Measurements from ENCODE around the gene PHF1. TPM values are rescaled to one million over a fixed set of nuclear protein-coding genes. Genes with fewer than 3 reads are reported as not detected.
"Not testable (repeated sequence)": the region's sequence is repeated elsewhere in the genome, so short reads cannot be mapped to it uniquely, and the experiment has no call there.

PHF1 gene
- total RNA-seq, 3 donors from 2014 or later: 72.8 to 82.8 (median 77.3) TPM

DNA sequence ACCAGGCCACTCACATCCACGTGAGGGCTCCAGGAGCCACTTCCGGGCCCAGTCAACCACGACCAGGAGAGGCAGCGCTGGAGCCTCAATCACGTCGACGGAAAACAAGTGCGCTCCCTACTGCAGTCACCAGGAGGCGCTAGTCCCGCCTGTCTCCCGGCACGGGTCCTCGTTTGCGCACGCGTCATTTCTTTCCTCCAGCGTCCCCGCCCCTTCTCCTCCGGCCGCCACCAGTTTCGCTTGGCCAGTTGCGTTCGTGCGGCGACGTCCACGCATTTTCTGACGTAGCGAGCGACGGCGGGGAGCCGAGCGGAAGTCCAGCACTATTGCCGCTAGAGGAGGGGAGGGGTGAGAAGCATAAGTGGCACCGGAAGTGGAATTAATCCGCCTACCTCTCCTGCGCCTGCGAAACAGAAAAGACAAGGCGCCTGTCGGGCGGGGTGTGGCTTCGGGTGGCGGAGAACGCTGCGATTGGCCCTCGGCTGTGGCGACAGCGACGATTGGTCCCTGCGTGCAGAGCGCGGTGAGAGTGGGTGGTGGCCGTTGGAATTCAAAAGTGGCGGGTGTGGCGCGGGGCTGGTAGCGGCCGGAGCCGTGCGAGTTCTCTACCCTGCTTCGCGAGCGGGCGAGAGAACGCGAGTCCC lies 19.4 kb upstream of the PHF1 start, which contains the start of gene KIFC1:
Gene KIFC1 (plus strand): TSS at position 546 of the 644 bp plus-strand sequence. CDS start 163 bp downstream, outside the sequence.
- H3K27ac ChIP-seq: peak within 1 kb of the TSS; percentile 92 to 96
- no peaks in the 10 kb centered on the region for H3K36me3 ChIP-seq
- H3K4me1 ChIP-seq: peaks cover 4 to 5% of the 10 kb centered on the region in 2 donors
- peak; percentile 99 to 100 for DNase-seq (ENCODE audit: low spot score in 2 of 2)
- intact Hi-C loops (cut with DNase I; ENCODE audit: low total_unique reads): no loop called here
- H3K4me3 ChIP-seq: peak within 1 kb of the TSS; percentile 44 to 76 (median 57)
- TF ChIP-seq, protein P1, sequence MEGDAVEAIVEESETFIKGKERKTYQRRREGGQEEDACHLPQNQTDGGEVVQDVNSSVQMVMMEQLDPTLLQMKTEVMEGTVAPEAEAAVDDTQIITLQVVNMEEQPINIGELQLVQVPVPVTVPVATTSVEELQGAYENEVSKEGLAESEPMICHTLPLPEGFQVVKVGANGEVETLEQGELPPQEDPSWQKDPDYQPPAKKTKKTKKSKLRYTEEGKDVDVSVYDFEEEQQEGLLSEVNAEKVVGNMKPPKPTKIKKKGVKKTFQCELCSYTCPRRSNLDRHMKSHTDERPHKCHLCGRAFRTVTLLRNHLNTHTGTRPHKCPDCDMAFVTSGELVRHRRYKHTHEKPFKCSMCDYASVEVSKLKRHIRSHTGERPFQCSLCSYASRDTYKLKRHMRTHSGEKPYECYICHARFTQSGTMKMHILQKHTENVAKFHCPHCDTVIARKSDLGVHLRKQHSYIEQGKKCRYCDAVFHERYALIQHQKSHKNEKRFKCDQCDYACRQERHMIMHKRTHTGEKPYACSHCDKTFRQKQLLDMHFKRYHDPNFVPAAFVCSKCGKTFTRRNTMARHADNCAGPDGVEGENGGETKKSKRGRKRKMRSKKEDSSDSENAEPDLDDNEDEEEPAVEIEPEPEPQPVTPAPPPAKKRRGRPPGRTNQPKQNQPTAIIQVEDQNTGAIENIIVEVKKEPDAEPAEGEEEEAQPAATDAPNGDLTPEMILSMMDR (IDR thresholded peaks at IDR 0.05): peak; percentile 96 to 98 (median 97)
- TF ChIP-seq POLR2A (IDR thresholded peaks at IDR 0.05): no peak
- TF ChIP-seq POLR2AphosphoS5 (IDR thresholded peaks at IDR 0.05): peak; percentile 78 to 93 (median 79)
- no peaks in the 10 kb centered on the region for H3K27me3 ChIP-seq
- H3K9me3 ChIP-seq: no peaks in the 10 kb centered on the region

DNA sequence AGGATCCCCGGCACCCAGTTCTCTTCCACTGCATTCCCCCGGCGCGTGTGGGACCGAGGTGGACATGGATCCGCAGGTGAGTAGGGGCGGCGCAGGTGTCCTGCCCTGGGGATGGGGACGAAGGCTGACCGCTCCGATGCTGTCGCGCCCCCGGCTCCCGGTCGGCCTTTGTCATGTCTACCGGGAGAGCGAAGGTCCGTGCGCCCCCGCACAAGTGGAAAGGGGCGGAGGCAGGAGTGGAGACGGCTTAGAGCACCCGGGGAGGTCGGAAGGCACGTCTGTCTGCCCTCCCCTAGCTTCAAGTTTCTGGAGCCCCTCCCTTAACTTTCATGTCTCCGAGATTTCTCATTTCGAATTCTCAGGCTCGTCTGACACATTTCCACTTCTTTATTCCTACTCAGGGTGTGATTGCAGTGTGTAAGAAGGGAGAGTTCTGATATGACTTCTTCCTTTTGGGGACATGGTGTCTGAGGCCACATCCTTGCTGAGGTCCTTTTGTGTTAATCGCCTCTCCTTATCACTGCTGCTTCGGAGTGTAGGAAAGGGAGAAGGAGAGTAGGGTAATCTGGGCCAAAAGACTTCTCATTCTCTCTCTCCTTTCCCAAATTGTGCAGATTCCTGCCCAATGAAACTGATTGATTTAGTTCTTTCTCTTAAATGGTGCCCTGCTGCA lies 18.8 kb upstream of the PHF1 start:
- H3K4me3 ChIP-seq: peak overlapping the region; percentile 44 to 76 (median 57)
- TF ChIP-seq POLR2A (IDR thresholded peaks at IDR 0.05): no peak
- TF ChIP-seq, protein P1 (IDR thresholded peaks at IDR 0.05): no peak
- TF ChIP-seq POLR2AphosphoS5 (IDR thresholded peaks at IDR 0.05): no peak
- H3K36me3 ChIP-seq: no peaks in the 10 kb centered on the region
- intact Hi-C loops (cut with DNase I; ENCODE audit: low total_unique reads): no loop called here
- no peaks in the 10 kb centered on the region for H3K27me3 ChIP-seq
- H3K4me1 ChIP-seq: peaks cover 4 to 5% of the 10 kb centered on the region in 2 donors
- H3K27ac ChIP-seq: peak overlapping the region; percentile 92 to 96
- no peaks in the 10 kb centered on the region for H3K9me3 ChIP-seq
- no peak for DNase-seq (ENCODE audit: low spot score in 2 of 2)

DNA sequence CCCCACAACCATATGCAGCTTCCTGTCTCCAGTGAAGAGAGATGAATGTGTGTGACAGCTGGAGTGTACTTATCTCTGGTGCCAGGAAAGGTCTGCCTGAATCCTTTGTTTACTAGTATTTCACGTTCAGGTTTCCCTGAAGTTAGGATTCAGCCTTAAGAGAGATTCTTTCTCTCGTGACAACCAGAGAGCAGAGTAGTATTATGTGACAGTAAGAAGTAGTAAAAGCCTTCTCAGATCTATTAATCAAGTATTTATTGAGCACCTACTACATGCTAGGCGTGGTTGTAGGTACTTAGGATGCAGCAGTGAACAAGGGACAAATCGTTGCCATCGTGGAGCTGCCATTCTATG lies 18.2 kb upstream of the PHF1 start:
- intact Hi-C loops (cut with DNase I; ENCODE audit: low total_unique reads): no loop called here
- TF ChIP-seq, protein P1 (IDR thresholded peaks at IDR 0.05): no peak
- TF ChIP-seq POLR2A (IDR thresholded peaks at IDR 0.05): no peak
- no peak for DNase-seq (ENCODE audit: low spot score in 2 of 2)
- peaks cover 4 to 5% of the 10 kb centered on the region in 2 donors for H3K4me1 ChIP-seq
- peak overlapping the region in 1 of 2 donors; percentile 96 for H3K27ac ChIP-seq
- H3K4me3 ChIP-seq: no peak overlapping the region
- H3K9me3 ChIP-seq: no peaks in the 10 kb centered on the region
- H3K36me3 ChIP-seq: no peaks in the 10 kb centered on the region
- H3K27me3 ChIP-seq: no peaks in the 10 kb centered on the region

DNA sequence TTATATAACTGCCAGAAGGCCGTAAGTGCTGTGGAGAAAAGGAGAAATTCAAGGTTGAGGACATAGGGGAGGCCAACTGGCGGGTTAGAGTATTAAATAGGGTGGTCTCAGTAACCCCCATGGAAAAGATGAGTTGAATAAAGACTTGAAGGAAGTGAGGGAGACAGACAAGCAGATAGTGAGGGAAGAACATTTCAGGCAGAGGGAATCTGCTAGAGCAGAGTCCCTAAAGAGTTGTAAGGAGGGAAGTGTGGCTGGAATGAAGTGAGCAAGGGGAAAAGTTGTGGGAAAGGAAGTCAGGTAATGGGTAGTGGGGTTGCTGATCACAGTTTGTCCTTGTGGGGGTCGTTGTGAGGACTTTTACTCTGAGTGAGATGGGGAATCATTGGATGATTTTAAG lies 17.8 kb upstream of the PHF1 start:
- Histone ChIP-seq H3K4me3 (no peak overlapping the region), H3K4me1 (peaks cover 4 to 5% of the 10 kb centered on the region in 2 donors), H3K9me3 (no peaks in the 10 kb centered on the region), H3K36me3 (no peaks in the 10 kb centered on the region), H3K27ac (no peak overlapping the region), H3K27me3 (no peaks in the 10 kb centered on the region)
- intact Hi-C loops (cut with DNase I; ENCODE audit: low total_unique reads): no loop called here
- TF ChIP-seq POLR2AphosphoS5 (IDR thresholded peaks at IDR 0.05) (no peak), POLR2A (IDR thresholded peaks at IDR 0.05) (no peak)
- DNase-seq (ENCODE audit: low spot score in 2 of 2): no peak

DNA sequence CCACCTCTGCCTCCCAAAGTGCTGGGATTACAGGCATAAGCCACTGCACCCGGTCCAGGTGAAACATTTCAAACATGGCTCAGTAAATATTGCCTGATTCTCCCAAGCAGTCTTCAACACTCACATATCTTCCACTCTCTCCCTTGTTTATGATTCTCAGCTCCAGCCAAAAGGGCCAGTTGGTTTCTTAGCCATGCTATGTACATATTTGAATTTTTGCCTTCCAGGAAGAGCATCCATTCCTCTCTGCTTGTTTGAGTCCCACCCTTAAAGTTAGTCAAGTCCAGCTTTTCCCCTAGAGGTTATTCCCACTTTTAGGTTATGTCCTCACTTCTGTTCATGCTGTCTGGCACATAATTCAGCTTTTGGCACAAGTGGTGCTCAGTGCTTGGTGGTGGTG lies 13.3 kb upstream of the PHF1 start:
- H3K9me3 ChIP-seq: no peaks in the 10 kb centered on the region
- H3K36me3 ChIP-seq: no peaks in the 10 kb centered on the region
- H3K27ac ChIP-seq: no peak overlapping the region
- H3K4me1 ChIP-seq: no peaks in the 10 kb centered on the region
- no peak for TF ChIP-seq POLR2A (IDR thresholded peaks at IDR 0.05)
- no peak for TF ChIP-seq POLR2AphosphoS5 (IDR thresholded peaks at IDR 0.05)
- TF ChIP-seq, protein P1 (IDR thresholded peaks at IDR 0.05): no peak
- H3K27me3 ChIP-seq: no peaks in the 10 kb centered on the region
- intact Hi-C loops (cut with DNase I; ENCODE audit: low total_unique reads): no loop called here
- no peak overlapping the region for H3K4me3 ChIP-seq
- no peak for DNase-seq (ENCODE audit: low spot score in 2 of 2)

DNA sequence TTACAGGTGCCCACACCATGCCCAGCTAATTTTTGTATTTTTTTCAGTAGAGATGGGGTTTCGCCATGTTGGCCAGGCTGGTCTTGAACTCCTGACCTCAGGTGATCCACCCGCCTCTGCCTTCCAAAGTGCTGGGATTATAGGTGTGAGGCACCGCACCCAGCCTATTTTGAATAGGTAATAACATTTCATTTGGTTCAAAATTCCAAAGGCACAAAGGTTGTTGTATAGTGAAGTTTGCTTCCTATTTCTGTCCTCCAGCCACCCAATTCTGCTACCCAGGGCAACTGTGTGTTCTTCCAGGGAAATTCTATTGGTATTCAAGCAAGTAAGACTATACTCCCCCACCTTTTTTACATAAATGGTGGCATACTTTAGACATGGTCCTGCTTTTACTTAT lies 12.2 kb upstream of the PHF1 start:
- intact Hi-C loops (cut with DNase I; ENCODE audit: low total_unique reads); H3K36me3 ChIP-seq; DNase-seq (ENCODE audit: low spot score in 2 of 2); H3K9me3 ChIP-seq; H3K27ac ChIP-seq; H3K4me3 ChIP-seq; H3K4me1 ChIP-seq; H3K27me3 ChIP-seq: not testable (repeated sequence)

DNA sequence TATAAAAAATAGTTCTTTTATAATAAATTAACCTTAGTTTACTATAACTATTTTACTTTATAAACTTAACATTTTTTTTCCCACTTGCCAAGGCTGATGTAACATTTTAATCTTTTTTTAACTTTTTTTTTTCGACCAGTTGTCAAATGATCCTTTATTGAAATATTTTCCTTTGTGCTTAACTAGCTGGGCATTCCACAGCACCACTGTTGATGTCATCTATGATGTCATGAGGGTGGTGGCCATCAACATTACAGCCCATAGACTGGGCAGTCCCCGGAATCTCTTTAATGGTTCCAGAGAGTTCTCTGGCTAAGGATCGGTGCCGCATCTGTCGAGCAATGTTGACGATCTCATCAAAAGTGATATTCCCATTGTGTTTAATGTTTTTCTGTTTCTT lies 10.9 kb upstream of the PHF1 start:
- H3K27me3 ChIP-seq; H3K4me1 ChIP-seq; H3K9me3 ChIP-seq; H3K27ac ChIP-seq; intact Hi-C loops (cut with DNase I; ENCODE audit: low total_unique reads); H3K4me3 ChIP-seq; H3K36me3 ChIP-seq; DNase-seq (ENCODE audit: low spot score in 2 of 2): not testable (repeated sequence)
